Anterior cingulate cortex (tissue), 58 donors: ENCODE measurements around the gene CABYR.
A peak's percentile ranks its signal among the peaks of the same experiment; 100 is the strongest.

ENCODE experiments used
- DNase-seq, 58 donors: peaks; one replicate each; lab custom pipeline; 2025; lab: John Stamatoyannopoulos, UW

The CABYR gene

GRCh38 chr18:24138789-24139616, at the start of gene CABYR:
Gene CABYR (plus strand): TSS chr18:24139062. CDS start chr18:24143115, 4,053 bp downstream.
- peak; percentile 30 to 93 (median 80) for DNase-seq

GRCh38 chr18:24089076-24089475, 49.8 kb upstream of the CABYR start:
- DNase-seq = peak in 3 of 58 donors; percentile 9 to 39 (median 38)

GRCh38 chr18:24089515-24090337, 49.1 kb upstream of the CABYR start:
- no peak for DNase-seq

GRCh38 chr18:24090876-24091275, 48.0 kb upstream of the CABYR start:
- DNase-seq = no peak

GRCh38 chr18:24094561-24094960, 44.3 kb upstream of the CABYR start:
- DNase-seq = no peak

- no peak for DNase-seq
Measured at GRCh38 chr18:24095976-24096375, 42.9 kb upstream of the CABYR start.

- no peak for DNase-seq
Measured at GRCh38 chr18:24103320-24104021, 35.4 kb upstream of the CABYR start.

GRCh38 chr18:24104486-24104885, 34.4 kb upstream of the CABYR start:
- no peak for DNase-seq

- no peak for DNase-seq
Measured at GRCh38 chr18:24108641-24109040, 30.2 kb upstream of the CABYR start.

GRCh38 chr18:24111936-24112335, 26.9 kb upstream of the CABYR start:
- no peak for DNase-seq

GRCh38 chr18:24112464-24112863, 26.4 kb upstream of the CABYR start:
- DNase-seq = no peak

GRCh38 chr18:24112874-24113615, 25.8 kb upstream of the CABYR start:
- no peak for DNase-seq

GRCh38 chr18:24114924-24115549, 23.8 kb upstream of the CABYR start:
- DNase-seq = no peak

- no peak for DNase-seq
Measured at GRCh38 chr18:24115628-24116027, 23.2 kb upstream of the CABYR start.

GRCh38 chr18:24118750-24119577, 19.9 kb upstream of the CABYR start:
- DNase-seq = peak in 50 of 58 donors; percentile 2 to 79 (median 26)

GRCh38 chr18:24120676-24121075, 18.2 kb upstream of the CABYR start:
- no peak for DNase-seq

- no peak for DNase-seq
Measured at GRCh38 chr18:24121625-24122024, 17.2 kb upstream of the CABYR start.

- DNase-seq = no peak
Measured at GRCh38 chr18:24126155-24126961, 12.5 kb upstream of the CABYR start.
